HG03159 (cell line): ENCODE data around the gene FAM174C.
"Not testable (repeated sequence)": the region's sequence is repeated elsewhere in the genome, so short reads cannot be mapped to it uniquely, and the experiment has no call there.

Experiments
- ATAC-seq: cut with Tn5 transposase; IDR thresholded peaks from one replicate; pipeline ENCODE4 v1.9.1; 2021; ENCODE audit warnings: mild to moderate bottlenecking, moderate library complexity; ENCODE audit not compliant: unreplicated experiment

Gene FAM174C

GRCh38 chr19:1316466-1316865, 41.1 kb downstream of the FAM174C start:
- ATAC-seq: no peak

- ATAC-seq: no peak
Observed at GRCh38 chr19:1317274-1318003, 42.1 kb downstream of the FAM174C start.

- no peak for ATAC-seq
Observed at GRCh38 chr19:1318678-1319471, 43.5 kb downstream of the FAM174C start.

GRCh38 chr19:1320282-1320650, 44.9 kb downstream of the FAM174C start:
- ATAC-seq: not testable (repeated sequence)

GRCh38 chr19:1321539-1321938, 46.2 kb downstream of the FAM174C start:
- ATAC-seq: no peak

- ATAC-seq: no peak
Observed at GRCh38 chr19:1322198-1322981, 47.1 kb downstream of the FAM174C start.

- no peak for ATAC-seq
Observed at GRCh38 chr19:1324249-1324805, 49.0 kb downstream of the FAM174C start.

GRCh38 chr19:1324806-1325567, 49.7 kb downstream of the FAM174C start:
- ATAC-seq: no peak

- no peak for ATAC-seq
Observed at GRCh38 chr19:1325568-1326294, 50.4 kb downstream of the FAM174C start.

GRCh38 chr19:1327125-1327524, 51.8 kb downstream of the FAM174C start:
- no peak for ATAC-seq
